A673 (cell line): ENCODE data around the gene SIGLEC6. TPM values are rescaled to one million over a fixed set of nuclear protein-coding genes. Genes with fewer than 3 reads are reported as not detected.

Experiments used
- BruUV-seq: library from RNA; stranded (reverse); fragments of 400-500 nt; replicated peaks from 2 replicates; lab custom pipeline; 2021; lab: Mats Ljungman, UMichigan
- CTCF ChIA-PET: fragments of 300-600 bp; sonication (Branson Sonifier 250); formaldehyde crosslinking; loops from one replicate; lab custom pipeline; 2022; ENCODE audit warnings: antibody characterized with exemption; lab: Charles Lee
- POLR2A ChIA-PET: fragments of 300-600 bp; sonication (Branson Sonifier 250); formaldehyde crosslinking; loops from one replicate; lab custom pipeline; 2022; ENCODE audit warnings: antibody characterized with exemption; ENCODE audit not compliant: low non-redundant PET; lab: Charles Lee
- DNase-seq: peaks from one replicate; pipeline ENCODE4 v3.0.0-alpha.2; 2015; ENCODE audit warnings: low spot score
- H3K27ac ChIP-seq: fragments of 200-600 bp; sonication (generic); 2 replicates; pipeline ENCODE4 v1.5.1; 2016; ENCODE audit warnings: mixed run types, low read depth, mild to moderate bottlenecking, mixed read lengths, antibody characterized with exemption, low read length; ENCODE audit not compliant: poor library complexity, severe bottlenecking
- H3K27me3 ChIP-seq: fragments of 200-600 bp; sonication (generic); replicated peaks from 2 replicates; pipeline ENCODE4 v1.6.1; 2017; ENCODE audit warnings: mixed run types, low read depth, mild to moderate bottlenecking, mixed read lengths, antibody characterized with exemption, low read length; ENCODE audit not compliant: insufficient read depth, poor library complexity
- H3K36me3 ChIP-seq: fragments of 200-600 bp; sonication (generic); 2 replicates; pipeline ENCODE4 v1.6.1; 2016; ENCODE audit warnings: mixed run types, mild to moderate bottlenecking, mixed read lengths, antibody characterized with exemption, low read length; ENCODE audit not compliant: insufficient read depth, poor library complexity, severe bottlenecking
- H3K4me1 ChIP-seq: fragments of 200-600 bp; sonication (generic); 2 replicates; pipeline ENCODE4 v1.6.1; 2017; ENCODE audit warnings: mixed run types, mild to moderate bottlenecking, mixed read lengths, antibody characterized with exemption, low read length; ENCODE audit not compliant: insufficient read depth, poor library complexity, severe bottlenecking
- H3K4me3 ChIP-seq: fragments of 200-600 bp; sonication (generic); 2 replicates; pipeline ENCODE4 v1.5.1; 2016; ENCODE audit warnings: low read depth, mixed run types, mild to moderate bottlenecking, mixed read lengths, low read length; ENCODE audit not compliant: poor library complexity, severe bottlenecking
- H3K9me3 ChIP-seq: fragments of 200-600 bp; sonication (generic); 2 replicates; pipeline ENCODE4 v1.6.1; 2016; ENCODE audit warnings: mixed run types, low read depth, mild to moderate bottlenecking, mixed read lengths, antibody characterized with exemption, low read length; ENCODE audit not compliant: poor library complexity, severe bottlenecking
- EZH2 ChIP-seq: fragments of 200-600 bp; sonication (generic); IDR thresholded peaks from 2 replicates; pipeline ENCODE4 v1.6.1; 2017; ENCODE audit warnings: borderline replicate concordance, low read depth, mild to moderate bottlenecking, mixed read lengths, antibody characterized with exemption, low read length; ENCODE audit not compliant: poor library complexity, severe bottlenecking
- intact Hi-C: fragments of 100-400 bp; cut with micrococcal nuclease; formaldehyde crosslinking; loops from one replicate; pipeline ENCODE4 v1.10.0; 2022; ENCODE audit not compliant: unreplicated experiment
- total RNA-seq: library from RNA; stranded (reverse); gene quantifications from 2 replicates; pipeline ENCODE4 v1.2.3, GENCODE V29; 2021
- TF ChIP-seq, protein P1 (sequence below): fragments of 300-800, 200-600 bp; sonication (generic); conservative IDR thresholded peaks from 2 replicates; pipeline ENCODE4 v1.5.1; 2017; ENCODE audit warnings: low read depth, mild to moderate bottlenecking, antibody characterized with exemption, low read length, moderate library complexity, mixed read lengths

Gene SIGLEC6
- total RNA-seq, 1 experiment from 2014 or later = not detected

DNA sequence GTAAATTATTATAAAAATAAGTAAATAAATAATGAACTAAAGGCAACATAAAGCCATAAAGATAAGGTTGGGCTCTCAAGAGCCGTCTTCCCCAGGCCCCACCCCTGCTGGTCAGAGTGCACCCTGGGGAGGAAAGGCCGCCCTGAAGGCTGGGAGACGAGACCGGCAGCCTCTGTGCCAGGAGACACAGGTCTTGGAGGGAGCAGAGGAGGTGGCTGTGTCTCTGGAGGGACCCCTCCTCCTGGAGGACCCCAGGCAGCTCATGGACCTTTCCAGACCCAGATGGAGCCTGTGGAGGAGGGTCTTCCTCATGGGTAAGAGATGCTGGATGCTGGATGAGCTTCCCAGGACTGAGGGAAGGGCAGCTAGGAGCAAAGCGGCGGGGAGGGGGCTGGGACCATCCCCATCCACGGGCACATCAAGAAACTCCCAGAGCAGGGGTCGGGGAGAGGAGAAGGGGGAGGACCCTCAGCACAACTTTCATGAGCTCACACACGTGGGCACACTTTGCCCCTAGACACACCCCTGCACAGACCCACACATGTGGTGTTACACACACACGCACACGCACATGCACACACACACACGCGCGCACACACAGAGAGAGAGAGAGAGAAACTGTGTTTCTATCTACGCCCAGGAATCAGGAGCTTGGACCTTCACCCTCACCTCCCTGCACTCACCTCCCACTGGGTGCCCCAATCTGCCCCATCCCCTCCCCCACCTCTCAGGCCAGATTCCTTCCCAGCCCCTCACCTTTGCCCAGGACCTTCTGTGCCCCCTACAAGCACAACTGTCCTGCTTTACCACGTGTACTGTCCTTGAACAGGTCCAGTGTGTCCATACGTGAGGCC is 52.9 kb downstream of the SIGLEC6 start, which contains the start of gene CEACAM18:
Gene CEACAM18 (plus strand): TSS at position 159 of the 854 bp plus-strand sequence.
- POLR2A ChIA-PET = no interaction called here
- Histone ChIP-seq H3K36me3 (no peaks in the 10 kb centered on the region), H3K9me3 (no peaks in the 10 kb centered on the region), H3K4me3 (no peak within 1 kb of the TSS), H3K27ac (no peak within 1 kb of the TSS), H3K4me1 (no peaks in the 10 kb centered on the region), H3K27me3 (peaks cover 47% of the 10 kb centered on the region)
- TF ChIP-seq EZH2 = no peak
- TF ChIP-seq, protein P1, sequence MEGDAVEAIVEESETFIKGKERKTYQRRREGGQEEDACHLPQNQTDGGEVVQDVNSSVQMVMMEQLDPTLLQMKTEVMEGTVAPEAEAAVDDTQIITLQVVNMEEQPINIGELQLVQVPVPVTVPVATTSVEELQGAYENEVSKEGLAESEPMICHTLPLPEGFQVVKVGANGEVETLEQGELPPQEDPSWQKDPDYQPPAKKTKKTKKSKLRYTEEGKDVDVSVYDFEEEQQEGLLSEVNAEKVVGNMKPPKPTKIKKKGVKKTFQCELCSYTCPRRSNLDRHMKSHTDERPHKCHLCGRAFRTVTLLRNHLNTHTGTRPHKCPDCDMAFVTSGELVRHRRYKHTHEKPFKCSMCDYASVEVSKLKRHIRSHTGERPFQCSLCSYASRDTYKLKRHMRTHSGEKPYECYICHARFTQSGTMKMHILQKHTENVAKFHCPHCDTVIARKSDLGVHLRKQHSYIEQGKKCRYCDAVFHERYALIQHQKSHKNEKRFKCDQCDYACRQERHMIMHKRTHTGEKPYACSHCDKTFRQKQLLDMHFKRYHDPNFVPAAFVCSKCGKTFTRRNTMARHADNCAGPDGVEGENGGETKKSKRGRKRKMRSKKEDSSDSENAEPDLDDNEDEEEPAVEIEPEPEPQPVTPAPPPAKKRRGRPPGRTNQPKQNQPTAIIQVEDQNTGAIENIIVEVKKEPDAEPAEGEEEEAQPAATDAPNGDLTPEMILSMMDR = no peak
- CTCF ChIA-PET = no interaction called here
- intact Hi-C loops = loop anchor here (10.0 kb wide), 1 partner anchor 326 kb away; no protein-coding TSS in a partner anchor
- BruUV-seq = no TSS peak
- no peak for DNase-seq

DNA sequence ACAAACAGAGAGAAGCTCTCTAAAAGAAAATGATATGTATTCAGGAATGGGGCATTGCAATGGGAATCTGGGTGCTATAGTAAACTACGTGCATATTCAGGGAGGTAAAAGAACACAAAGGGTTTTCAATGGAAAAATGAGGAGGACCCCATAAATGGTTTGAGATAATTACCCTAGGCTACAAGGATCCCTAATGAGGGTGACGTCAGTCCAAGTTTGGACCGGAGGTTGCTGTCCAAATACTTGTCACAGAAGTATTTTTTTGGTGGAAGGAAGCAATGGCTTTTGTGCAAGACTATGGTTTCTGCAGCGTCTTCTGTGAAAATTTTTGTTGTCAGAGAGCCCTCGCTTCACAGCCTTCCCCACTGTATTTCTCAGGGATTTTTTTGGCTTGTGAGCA is 54.1 kb downstream of the SIGLEC6 start:
- no peak for DNase-seq
- intact Hi-C loops = loop anchor here (10.0 kb wide), 1 partner anchor 327 kb away; no protein-coding TSS in a partner anchor
- TF ChIP-seq EZH2 = no peak
- TF ChIP-seq, protein P1 = no peak
- ChIA-PET CTCF (interaction anchor here (1.1 kb wide), 1 partner anchor 179 kb away, joined by 3 read pairs; no protein-coding TSS in a partner anchor), POLR2A (no interaction called here)
- Histone ChIP-seq H3K4me3 (no peak overlapping the region), H3K27me3 (peaks cover 51% of the 10 kb centered on the region), H3K9me3 (no peaks in the 10 kb centered on the region), H3K36me3 (no peaks in the 10 kb centered on the region), H3K27ac (no peak overlapping the region), H3K4me1 (no peaks in the 10 kb centered on the region)
- no TSS peak for BruUV-seq

DNA sequence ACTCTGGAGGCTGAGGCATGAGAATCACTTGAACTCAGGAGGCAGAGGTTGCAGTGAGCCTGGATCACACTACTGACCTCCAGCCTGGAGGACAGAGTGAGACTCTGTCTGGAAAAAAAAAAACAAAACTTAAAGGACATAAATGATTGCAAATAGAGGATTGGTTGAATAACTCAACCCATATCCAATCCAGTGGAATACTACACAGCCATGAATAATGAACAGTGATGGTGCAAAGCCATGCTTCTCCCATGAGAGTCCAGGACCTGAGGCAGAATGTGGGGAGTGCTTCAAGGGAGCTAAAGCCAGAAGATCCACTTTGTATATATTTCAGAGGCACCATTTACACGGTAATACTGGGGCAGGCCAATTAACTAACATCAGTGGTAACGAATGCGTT is 55.3 kb downstream of the SIGLEC6 start:
- Histone ChIP-seq H3K4me3 (no peak overlapping the region), H3K4me1 (no peaks in the 10 kb centered on the region), H3K36me3 (no peaks in the 10 kb centered on the region), H3K9me3 (no peaks in the 10 kb centered on the region), H3K27me3 (peaks cover 54% of the 10 kb centered on the region), H3K27ac (no peak overlapping the region)
- TF ChIP-seq EZH2 = no peak
- TF ChIP-seq, protein P1 = no peak
- no peak for DNase-seq
- intact Hi-C loops = loop anchor here (10.0 kb wide), 1 partner anchor 329 kb away; no protein-coding TSS in a partner anchor
- BruUV-seq = no TSS peak
- POLR2A ChIA-PET = interaction anchor here (0.6 kb wide), 1 partner anchor 307 kb away, joined by 4 read pairs; no protein-coding TSS in a partner anchor
- CTCF ChIA-PET = interaction anchor here (1.1 kb wide), 1 partner anchor 181 kb away, joined by 3 read pairs; no protein-coding TSS in a partner anchor
